Ishikawa (cell line): Measurements from ENCODE around the gene CPNE2.

Source experiments
- CEBPB ChIP-seq: IDR thresholded peaks from 2 replicates; pipeline ENCODE4 v1.6.1; 2012
- CREB1 ChIP-seq: IDR thresholded peaks from 2 replicates; pipeline ENCODE4 v1.6.1; 2012; ENCODE audit warnings: low read depth
- EGR1 ChIP-seq: IDR thresholded peaks from 2 replicates; pipeline ENCODE4 v1.6.1; 2012
- EP300 ChIP-seq: IDR thresholded peaks from 2 replicates; pipeline ENCODE4 v1.6.1; 2012; ENCODE audit warnings: borderline replicate concordance
- FOXM1 ChIP-seq: IDR thresholded peaks from 2 replicates; pipeline ENCODE4 v1.6.1; 2012; ENCODE audit warnings: low read depth, borderline replicate concordance
- NFIC ChIP-seq: IDR thresholded peaks from 2 replicates; pipeline ENCODE4 v1.6.1; 2012
- RAD21 ChIP-seq: IDR thresholded peaks from 2 replicates; pipeline ENCODE4 v1.6.1; 2012; ENCODE audit warnings: low read depth
- TAF1 ChIP-seq: IDR thresholded peaks from 2 replicates; pipeline ENCODE4 v1.6.1; 2012; ENCODE audit warnings: low read depth, mild to moderate bottlenecking
- TCF12 ChIP-seq: IDR thresholded peaks from 2 replicates; pipeline ENCODE4 v1.6.1; 2012; ENCODE audit warnings: low read depth
- TEAD4 ChIP-seq: IDR thresholded peaks from 2 replicates; pipeline ENCODE4 v1.6.1; 2012
- YY1 ChIP-seq: IDR thresholded peaks from 2 replicates; pipeline ENCODE4 v1.6.1; 2012; ENCODE audit warnings: low read depth
- ZBTB7A ChIP-seq: IDR thresholded peaks from 2 replicates; pipeline ENCODE4 v1.6.1; 2012; ENCODE audit warnings: low read depth
- TF ChIP-seq, protein P1 (sequence below): IDR thresholded peaks from 2 replicates; pipeline ENCODE4 v1.6.1; 2012
- TF ChIP-seq, protein P2 (sequence below): IDR thresholded peaks from 2 replicates; pipeline ENCODE4 v1.6.1; 2012; ENCODE audit warnings: low read depth, mild to moderate bottlenecking
- TF ChIP-seq, protein P3 (sequence below): IDR thresholded peaks from 2 replicates; pipeline ENCODE4 v1.6.1; 2012

CPNE2 gene

DNA sequence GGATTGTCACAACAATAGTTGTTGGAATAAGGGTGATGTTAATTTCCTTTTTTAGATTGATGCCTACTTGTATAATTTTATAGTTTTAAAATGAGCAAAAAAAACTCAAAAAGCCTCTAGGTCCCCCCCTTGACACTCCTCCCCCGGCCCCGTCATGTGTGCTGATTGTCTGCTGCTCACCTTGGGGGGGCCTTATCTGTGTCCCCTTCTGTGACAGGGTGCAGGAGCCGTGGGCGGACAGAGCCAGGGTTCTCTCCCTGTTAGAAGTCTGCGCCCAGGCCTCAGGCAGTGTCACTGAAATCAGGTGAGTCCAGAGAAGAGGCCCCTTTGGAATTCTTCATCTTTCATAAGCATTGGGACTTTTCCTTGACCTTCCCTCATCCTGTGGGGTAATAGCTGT, 27.4 kb upstream of the CPNE2 start:
- TF ChIP-seq EP300 (no peak), TAF1 (no peak), FOXM1 (no peak), TCF12 (no peak), CREB1 (no peak), TEAD4 (no peak), YY1 (no peak)
- TF ChIP-seq, protein P1, sequence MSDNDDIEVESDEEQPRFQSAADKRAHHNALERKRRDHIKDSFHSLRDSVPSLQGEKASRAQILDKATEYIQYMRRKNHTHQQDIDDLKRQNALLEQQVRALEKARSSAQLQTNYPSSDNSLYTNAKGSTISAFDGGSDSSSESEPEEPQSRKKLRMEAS, result no peak

DNA sequence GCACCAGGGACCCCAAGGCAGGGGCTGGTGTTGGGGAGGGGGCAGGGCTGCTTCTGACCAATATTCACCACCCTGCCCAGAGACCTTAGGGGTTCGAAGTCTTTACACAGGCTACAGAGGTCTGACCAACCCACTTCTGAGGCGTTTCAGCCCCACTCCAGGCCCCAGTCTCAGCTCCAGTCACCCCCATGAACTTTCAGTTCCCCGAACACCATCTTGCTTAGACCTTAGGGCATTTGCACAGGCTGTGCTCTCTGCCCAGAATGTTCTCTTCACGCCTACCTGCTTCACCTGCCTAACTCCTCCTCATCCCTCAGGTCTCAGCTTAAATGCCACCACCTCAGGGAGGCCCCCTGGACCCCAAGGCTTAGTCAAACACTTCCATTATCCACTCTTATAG, 25.8 kb upstream of the CPNE2 start:
- TF ChIP-seq TEAD4, result no peak
- TF ChIP-seq RAD21, result no peak
- no peak for TF ChIP-seq NFIC
- TF ChIP-seq EGR1, result no peak
- TF ChIP-seq, protein P2, sequence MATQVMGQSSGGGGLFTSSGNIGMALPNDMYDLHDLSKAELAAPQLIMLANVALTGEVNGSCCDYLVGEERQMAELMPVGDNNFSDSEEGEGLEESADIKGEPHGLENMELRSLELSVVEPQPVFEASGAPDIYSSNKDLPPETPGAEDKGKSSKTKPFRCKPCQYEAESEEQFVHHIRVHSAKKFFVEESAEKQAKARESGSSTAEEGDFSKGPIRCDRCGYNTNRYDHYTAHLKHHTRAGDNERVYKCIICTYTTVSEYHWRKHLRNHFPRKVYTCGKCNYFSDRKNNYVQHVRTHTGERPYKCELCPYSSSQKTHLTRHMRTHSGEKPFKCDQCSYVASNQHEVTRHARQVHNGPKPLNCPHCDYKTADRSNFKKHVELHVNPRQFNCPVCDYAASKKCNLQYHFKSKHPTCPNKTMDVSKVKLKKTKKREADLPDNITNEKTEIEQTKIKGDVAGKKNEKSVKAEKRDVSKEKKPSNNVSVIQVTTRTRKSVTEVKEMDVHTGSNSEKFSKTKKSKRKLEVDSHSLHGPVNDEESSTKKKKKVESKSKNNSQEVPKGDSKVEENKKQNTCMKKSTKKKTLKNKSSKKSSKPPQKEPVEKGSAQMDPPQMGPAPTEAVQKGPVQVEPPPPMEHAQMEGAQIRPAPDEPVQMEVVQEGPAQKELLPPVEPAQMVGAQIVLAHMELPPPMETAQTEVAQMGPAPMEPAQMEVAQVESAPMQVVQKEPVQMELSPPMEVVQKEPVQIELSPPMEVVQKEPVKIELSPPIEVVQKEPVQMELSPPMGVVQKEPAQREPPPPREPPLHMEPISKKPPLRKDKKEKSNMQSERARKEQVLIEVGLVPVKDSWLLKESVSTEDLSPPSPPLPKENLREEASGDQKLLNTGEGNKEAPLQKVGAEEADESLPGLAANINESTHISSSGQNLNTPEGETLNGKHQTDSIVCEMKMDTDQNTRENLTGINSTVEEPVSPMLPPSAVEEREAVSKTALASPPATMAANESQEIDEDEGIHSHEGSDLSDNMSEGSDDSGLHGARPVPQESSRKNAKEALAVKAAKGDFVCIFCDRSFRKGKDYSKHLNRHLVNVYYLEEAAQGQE, result no peak
- no peak for TF ChIP-seq YY1
- no peak for TF ChIP-seq TCF12
- no peak for TF ChIP-seq CREB1

DNA sequence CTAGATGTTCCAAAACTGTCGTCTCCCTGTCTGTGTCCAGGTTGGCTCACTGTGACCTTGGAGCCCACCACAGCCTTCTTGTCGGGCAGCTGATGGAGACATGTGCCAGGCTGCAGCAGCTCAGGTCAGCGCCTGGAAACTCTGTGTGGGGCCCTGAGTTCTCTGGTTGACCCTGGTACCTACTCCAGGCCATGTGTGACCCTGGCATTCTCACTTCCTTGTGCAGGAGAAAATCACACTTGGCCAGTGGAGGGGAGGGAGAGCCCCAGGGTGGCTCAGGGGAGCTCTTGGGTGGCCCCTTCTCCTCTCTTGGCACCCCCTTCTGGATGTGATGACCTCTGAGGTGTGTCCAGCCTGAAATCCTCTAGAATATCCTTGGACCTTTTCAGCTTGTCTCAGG, 25.0 kb upstream of the CPNE2 start:
- TF ChIP-seq, protein P3, sequence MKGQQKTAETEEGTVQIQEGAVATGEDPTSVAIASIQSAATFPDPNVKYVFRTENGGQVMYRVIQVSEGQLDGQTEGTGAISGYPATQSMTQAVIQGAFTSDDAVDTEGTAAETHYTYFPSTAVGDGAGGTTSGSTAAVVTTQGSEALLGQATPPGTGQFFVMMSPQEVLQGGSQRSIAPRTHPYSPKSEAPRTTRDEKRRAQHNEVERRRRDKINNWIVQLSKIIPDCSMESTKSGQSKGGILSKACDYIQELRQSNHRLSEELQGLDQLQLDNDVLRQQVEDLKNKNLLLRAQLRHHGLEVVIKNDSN, result no peak
- TF ChIP-seq NFIC (no peak), EGR1 (no peak), TAF1 (no peak), TEAD4 (no peak), TCF12 (no peak)
- TF ChIP-seq, protein P1, result no peak

DNA sequence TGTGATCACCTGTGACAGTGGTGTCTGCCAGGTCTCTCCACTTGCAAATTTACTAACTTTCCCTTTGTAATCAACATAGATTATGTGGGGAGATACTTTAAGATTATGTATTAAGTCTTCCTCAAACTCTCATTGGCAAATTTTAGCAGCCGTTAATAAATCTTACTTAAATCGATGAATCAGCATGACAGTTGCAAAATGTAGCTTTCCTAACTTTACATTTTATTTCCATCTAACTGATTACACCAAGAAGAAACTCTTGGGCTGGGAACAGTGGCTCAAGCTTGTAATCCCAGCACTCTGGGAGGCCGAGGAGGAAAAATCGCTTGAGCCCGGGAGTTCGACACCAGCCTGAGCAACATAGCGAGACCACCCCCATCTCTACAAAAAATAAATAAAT, 23.3 kb upstream of the CPNE2 start:
- TF ChIP-seq TCF12, result no peak
- TF ChIP-seq, protein P2, result no peak
- no peak for TF ChIP-seq YY1
- no peak for TF ChIP-seq ZBTB7A
- TF ChIP-seq NFIC, result no peak
- TF ChIP-seq EP300, result no peak
- TF ChIP-seq CREB1, result no peak
- TF ChIP-seq, protein P1, result no peak
- no peak for TF ChIP-seq RAD21
- no peak for TF ChIP-seq TEAD4
- TF ChIP-seq, protein P3, result no peak
- TF ChIP-seq CEBPB, result no peak
- TF ChIP-seq TAF1, result no peak
- no peak for TF ChIP-seq FOXM1

DNA sequence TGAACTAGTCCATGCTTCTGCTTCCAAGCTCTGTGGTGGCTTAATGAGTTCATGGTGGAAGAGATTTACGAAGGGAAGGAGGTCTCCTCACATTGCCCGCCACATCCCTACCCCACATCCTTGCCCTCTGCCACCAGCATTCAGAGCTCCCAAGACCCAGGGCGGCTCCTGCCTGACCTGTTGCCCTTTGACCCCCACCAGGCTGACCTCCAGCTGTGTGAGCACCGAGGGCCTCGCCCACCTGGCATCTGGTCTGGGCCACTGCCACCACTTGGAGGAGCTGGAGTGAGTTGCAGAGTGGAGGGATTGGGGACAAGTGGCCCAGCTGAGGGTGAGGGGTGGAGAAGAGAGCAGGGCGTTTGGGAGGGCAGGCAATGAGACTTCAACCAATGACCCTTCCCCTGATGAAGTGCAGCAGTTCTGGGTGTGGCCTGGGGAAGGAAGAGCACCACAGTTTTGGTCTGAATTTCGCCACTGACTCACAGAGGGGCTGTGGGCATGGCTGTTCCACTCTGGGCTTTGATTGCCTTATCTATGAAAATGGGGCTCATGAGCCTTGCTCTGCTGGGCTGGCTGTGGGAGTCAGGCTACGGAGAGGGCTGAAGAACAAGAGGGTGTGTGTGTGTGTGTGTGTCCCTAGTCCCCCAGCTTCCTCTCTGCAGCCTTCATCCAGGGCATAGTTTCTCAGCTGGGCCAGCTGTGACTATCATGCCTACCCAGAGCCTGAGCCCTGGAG, 22.6 kb upstream of the CPNE2 start:
- TF ChIP-seq EGR1 (no peak), FOXM1 (no peak), CEBPB (no peak), TCF12 (no peak)
- TF ChIP-seq, protein P3, result no peak
- TF ChIP-seq, protein P2, result no peak
